DND-41 (cell line): ENCODE results near the gene PSD4.

Experiments
- ATAC-seq: fragments of 200-7000 bp; cut with Tn5 transposase; 3 replicates; pipeline ENCODE4 v1.9.1; 2021; ENCODE audit warnings: low read depth; ENCODE audit not compliant: insufficient read depth
- DNase-seq: peaks from one replicate; pipeline ENCODE4 v3.0.0-alpha.2; 2020
- H2AFZ ChIP-seq: 2 replicates; pipeline ENCODE4 v1.6.0; 2012; ENCODE audit warnings: low read depth, low read length
- H3K27ac ChIP-seq: 2 replicates; pipeline ENCODE4 v1.5.1; 2012; ENCODE audit warnings: low read length, inconsistent platforms
- H3K27me3 ChIP-seq: fragments of 200-600 bp; sonication (generic); 2 replicates; pipeline ENCODE4 v1.6.0; 2012; ENCODE audit warnings: low read length, mild to moderate bottlenecking, inconsistent platforms; ENCODE audit not compliant: insufficient read depth, poor library complexity
- H3K36me3 ChIP-seq: 2 replicates; pipeline ENCODE4 v1.5.1; 2012; ENCODE audit warnings: low read length, inconsistent platforms; ENCODE audit not compliant: insufficient read depth
- H3K4me1 ChIP-seq: 2 replicates; pipeline ENCODE4 v1.5.1; 2012; ENCODE audit warnings: mild to moderate bottlenecking, low read length; ENCODE audit not compliant: insufficient read depth
- H3K4me2 ChIP-seq: 2 replicates; pipeline ENCODE4 v1.6.0; 2012; ENCODE audit warnings: mild to moderate bottlenecking, moderate library complexity, low read length, inconsistent platforms; ENCODE audit not compliant: insufficient read depth
- H3K4me3 ChIP-seq, 2 experiments: fragments of 200-600 bp in 1 of 2; shearing (Covaris generic) in 1 of 2; 2 replicates each; pipeline ENCODE4 v1.5.1; 2012 to 2016; ENCODE audit warnings: inconsistent platforms in 2 of 2, low read length in 2 of 2, mild to moderate bottlenecking in 2 of 2, low read depth in 1 of 2, moderate library complexity in 1 of 2
- H3K79me2 ChIP-seq: 2 replicates; pipeline ENCODE4 v1.6.0; 2012; ENCODE audit warnings: low read length, inconsistent platforms; ENCODE audit not compliant: insufficient read depth
- H3K9ac ChIP-seq: 2 replicates; pipeline ENCODE4 v1.6.0; 2012; ENCODE audit warnings: low read depth, mild to moderate bottlenecking, inconsistent platforms, low read length, moderate library complexity
- H3K9me3 ChIP-seq: 2 replicates; pipeline ENCODE4 v1.5.1; 2012; ENCODE audit warnings: low read length, moderate library complexity, mild to moderate bottlenecking, inconsistent platforms; ENCODE audit not compliant: insufficient read depth, severe bottlenecking
- H4K20me1 ChIP-seq: 2 replicates; pipeline ENCODE4 v1.6.0; 2012; ENCODE audit warnings: low read length; ENCODE audit not compliant: insufficient read depth
- CTCF ChIP-seq: IDR thresholded peaks from 2 replicates; pipeline ENCODE4 v1.5.1; 2012; ENCODE audit warnings: borderline replicate concordance, low read length, moderate library complexity, mild to moderate bottlenecking; ENCODE audit not compliant: poor library complexity, severe bottlenecking; ENCODE audit errors: extremely low read depth
- EZH2 ChIP-seq: IDR thresholded peaks from 3 replicates; pipeline ENCODE4 v1.6.1; 2012; ENCODE audit warnings: borderline replicate concordance, low read depth, mild to moderate bottlenecking, moderate library complexity, low read length, inconsistent platforms; ENCODE audit not compliant: severe bottlenecking

Gene PSD4

DNA sequence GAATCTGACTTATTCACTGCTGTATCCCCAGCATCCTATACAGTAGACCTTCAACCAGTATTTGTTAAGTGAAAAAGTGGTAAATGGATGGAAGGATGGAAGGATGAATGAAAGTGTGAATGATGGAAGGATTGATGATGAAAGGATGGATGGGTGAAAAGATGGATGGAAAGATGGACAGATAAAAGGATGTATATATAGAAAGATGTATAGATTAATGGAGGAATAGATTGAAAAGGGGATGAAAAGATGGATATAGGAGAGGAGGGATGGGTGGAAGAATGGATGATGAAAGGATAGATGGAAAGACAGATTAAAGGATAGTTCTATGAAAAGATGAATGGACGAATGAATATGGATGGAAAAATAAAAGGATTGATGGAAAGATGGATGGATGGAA is 50.0 kb downstream of the PSD4 start:
- no peak for DNase-seq

DNA sequence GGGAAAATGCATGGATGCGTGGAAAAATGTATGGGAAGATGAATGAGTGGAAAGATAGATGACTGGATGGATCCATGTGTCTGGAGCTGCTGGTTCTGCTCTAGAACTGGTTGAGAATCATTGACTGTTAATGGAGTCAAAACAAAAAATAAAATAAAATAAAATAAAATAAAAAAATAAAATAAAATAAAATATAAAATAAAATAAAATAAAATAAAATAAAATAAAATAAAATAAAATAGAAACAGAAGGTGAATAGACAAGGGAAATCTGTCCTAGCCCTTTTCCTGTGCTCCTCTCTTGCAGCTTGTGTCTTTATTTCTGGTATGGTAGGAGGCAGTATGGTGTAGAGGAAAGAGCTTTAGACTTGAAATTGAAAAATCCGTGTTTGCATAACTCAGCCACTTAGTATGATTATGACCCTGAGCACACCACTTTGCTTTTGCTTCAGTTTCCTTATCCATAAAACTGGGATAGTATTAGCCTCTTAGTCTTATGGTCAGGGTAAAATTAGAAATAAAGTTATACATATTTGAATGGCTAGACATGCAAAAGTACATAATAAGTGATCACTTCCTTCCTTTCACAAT is 51.0 kb downstream of the PSD4 start:
- Histone ChIP-seq H4K20me1 (no peaks in the 10 kb centered on the region), H3K4me1 (no peaks in the 10 kb centered on the region), H3K9me3 (no peaks in the 10 kb centered on the region), H3K79me2 (no peaks in the 10 kb centered on the region), H3K36me3 (no peaks in the 10 kb centered on the region), H3K4me3 (no peak overlapping the region), H3K9ac (no peak overlapping the region), H2AFZ (no peak overlapping the region), H3K27ac (no peak overlapping the region), H3K4me2 (no peak overlapping the region), H3K27me3 (no peaks in the 10 kb centered on the region)
- DNase-seq (no peak), ATAC-seq (no peak)
- TF ChIP-seq EZH2 = no peak
- no peak for TF ChIP-seq CTCF

More for the DNA sequence above, 50.0 kb downstream of the PSD4 start:
- Histone ChIP-seq H4K20me1 (no peaks in the 10 kb centered on the region), H3K79me2 (no peaks in the 10 kb centered on the region), H3K27me3 (no peaks in the 10 kb centered on the region), H2AFZ (no peak overlapping the region), H3K4me3 (no peak overlapping the region), H3K9me3 (no peaks in the 10 kb centered on the region), H3K36me3 (no peaks in the 10 kb centered on the region), H3K4me1 (no peaks in the 10 kb centered on the region), H3K9ac (no peak overlapping the region), H3K27ac (no peak overlapping the region), H3K4me2 (no peak overlapping the region)
- TF ChIP-seq EZH2 (no peak), CTCF (no peak)
- ATAC-seq = no peak

DNA sequence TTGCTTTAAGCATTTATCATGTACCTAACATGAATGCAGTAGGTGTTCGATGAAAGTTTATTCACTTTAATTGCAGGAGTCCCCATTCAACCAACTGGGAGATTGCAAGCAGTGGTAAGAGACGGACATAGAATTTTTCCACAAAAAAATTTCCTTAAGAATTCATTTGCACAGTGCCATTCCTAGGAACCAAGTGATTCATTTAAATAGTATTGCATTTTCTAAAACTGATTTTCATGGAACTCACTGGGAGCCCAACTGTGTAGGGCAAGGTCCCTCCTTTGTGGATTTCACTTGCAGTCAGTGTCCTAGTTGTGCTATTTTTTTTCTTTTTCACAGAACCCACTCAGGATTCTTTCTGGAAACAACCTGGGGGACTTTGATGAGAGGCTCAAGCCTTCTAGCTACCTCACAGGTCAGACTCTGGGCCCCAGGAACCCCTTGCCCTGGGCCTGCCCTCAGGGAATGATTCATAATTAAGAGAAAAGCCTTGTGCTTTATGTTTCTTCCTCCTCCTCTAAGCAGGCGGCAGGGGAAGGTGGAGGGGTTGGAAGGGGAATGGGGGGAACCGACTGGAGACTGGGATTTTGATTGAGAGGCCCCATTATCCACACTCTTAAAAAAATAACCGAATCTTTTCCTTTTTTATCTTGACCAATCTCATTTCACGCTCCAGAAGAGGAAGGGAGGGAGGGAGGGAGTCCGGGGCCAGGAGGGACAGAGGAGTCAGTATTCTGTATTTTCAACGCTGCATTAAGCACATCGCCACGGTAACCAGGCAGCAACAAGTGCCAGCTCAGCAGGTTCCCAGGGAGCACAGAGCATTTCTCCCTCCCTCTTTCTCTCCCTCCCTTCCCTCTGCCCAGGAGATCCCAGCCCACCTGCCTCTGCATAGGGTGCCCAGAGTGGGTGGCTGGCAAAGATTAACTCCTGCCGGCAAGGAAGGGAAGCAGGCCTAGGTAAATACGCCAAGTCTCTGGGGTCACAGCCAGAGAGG is 51.8 kb downstream of the PSD4 start:
- H3K27ac ChIP-seq = no peak overlapping the region
- H2AFZ ChIP-seq = no peak overlapping the region
- H3K9me3 ChIP-seq = no peaks in the 10 kb centered on the region
- H3K4me3 ChIP-seq = no peak overlapping the region
- H4K20me1 ChIP-seq = no peaks in the 10 kb centered on the region
- no peak overlapping the region for H3K9ac ChIP-seq
- no peaks in the 10 kb centered on the region for H3K79me2 ChIP-seq
- no peaks in the 10 kb centered on the region for H3K27me3 ChIP-seq
- ATAC-seq = no peak
- no peak for DNase-seq
- H3K4me1 ChIP-seq = no peaks in the 10 kb centered on the region
- H3K4me2 ChIP-seq = no peak overlapping the region
- TF ChIP-seq CTCF (no peak), EZH2 (no peak)
- H3K36me3 ChIP-seq = no peaks in the 10 kb centered on the region
